PC-9 (cell line): ENCODE results near the gene RIN1. TPM values are rescaled to one million over a fixed set of nuclear protein-coding genes. Genes with fewer than 3 reads are reported as not detected.

Experiments used
- BruUV-seq: library from RNA; stranded (reverse); fragments of 400-500 nt; replicated peaks from 2 replicates; lab custom pipeline; 2021; lab: Mats Ljungman, UMichigan
- CTCF ChIA-PET: fragments of 300-600 bp; sonication (Branson Sonifier 250); formaldehyde crosslinking; loops from one replicate; lab custom pipeline; 2022; ENCODE audit warnings: antibody characterized with exemption; lab: Charles Lee
- POLR2A ChIA-PET: fragments of 300-600 bp; sonication (Branson Sonifier 250); formaldehyde crosslinking; loops from one replicate; lab custom pipeline; 2022; ENCODE audit warnings: antibody characterized with exemption; ENCODE audit not compliant: unreplicated experiment; lab: Charles Lee
- DNase-seq, 2 experiments: peaks; one replicate each; pipeline versions ENCODE4 v3.0.0 to v3.0.0-alpha.2; 2015 to 2022; ENCODE audit warnings: mixed read lengths in 1 of 2
- H2AFZ ChIP-seq: fragments of 200-600 bp; sonication (generic); 2 replicates; pipeline ENCODE4 v1.8.1; 2017; ENCODE audit warnings: antibody characterized with exemption
- H3F3A ChIP-seq: fragments of 200-600 bp; sonication (generic); 2 replicates; pipeline ENCODE4 v1.8.1; 2017; ENCODE audit warnings: antibody characterized with exemption, mild to moderate bottlenecking, low read depth; ENCODE audit not compliant: insufficient read depth
- H3K27ac ChIP-seq: fragments of 200-600 bp; sonication (generic); 2 replicates; pipeline ENCODE4 v1.6.1; 2016; ENCODE audit warnings: mixed run types
- H3K27me3 ChIP-seq: fragments of 200-600 bp; sonication (generic); 2 replicates; pipeline ENCODE4 v1.6.1; 2016; ENCODE audit warnings: low read depth, mixed run types; ENCODE audit not compliant: insufficient read depth
- H3K36me3 ChIP-seq: fragments of 200-600 bp; sonication (generic); 2 replicates; pipeline ENCODE4 v1.6.1; 2016; ENCODE audit warnings: low read depth, mixed run types
- H3K4me1 ChIP-seq: fragments of 200-600 bp; sonication (generic); replicated peaks from 2 replicates; pipeline ENCODE4 v1.6.1; 2016; ENCODE audit warnings: mixed run types; ENCODE audit not compliant: insufficient read depth
- H3K4me2 ChIP-seq: fragments of 200-600 bp; sonication (generic); 2 replicates; pipeline ENCODE4 v1.6.1; 2017; ENCODE audit warnings: mixed run types
- H3K4me3 ChIP-seq: fragments of 200-600 bp; sonication (generic); 2 replicates; pipeline ENCODE4 v1.6.1; 2016; ENCODE audit warnings: mixed run types
- H3K79me2 ChIP-seq: fragments of 200-600 bp; sonication (generic); 2 replicates; pipeline ENCODE4 v1.6.1; 2017; ENCODE audit warnings: low read depth, mixed run types
- H3K9me2 ChIP-seq: fragments of 200-600 bp; sonication (generic); 2 replicates; pipeline ENCODE4 v1.8.1; 2017; ENCODE audit warnings: mild to moderate bottlenecking; ENCODE audit not compliant: insufficient read depth
- H3K9me3 ChIP-seq: fragments of 200-600 bp; sonication (generic); 2 replicates; pipeline ENCODE4 v1.8.1; 2016; ENCODE audit warnings: low read depth; ENCODE audit not compliant: insufficient read depth
- H4K20me1 ChIP-seq: fragments of 200-600 bp; sonication (generic); 2 replicates; pipeline ENCODE4 v1.8.1; 2017; ENCODE audit not compliant: insufficient read depth
- CTCF ChIP-seq: fragments of 200-600 bp; sonication (generic); conservative IDR thresholded peaks from 2 replicates; pipeline ENCODE4 v1.6.1; 2017; ENCODE audit warnings: mixed run types, antibody characterized with exemption, mild to moderate bottlenecking, moderate library complexity
- EZH2 ChIP-seq: fragments of 200-600 bp; sonication (generic); IDR thresholded peaks from 2 replicates; pipeline ENCODE4 v1.8.0; 2017; ENCODE audit warnings: antibody characterized with exemption, low read depth
- intact Hi-C: fragments of 100-400 bp; cut with micrococcal nuclease; formaldehyde crosslinking; loops from one replicate; pipeline ENCODE4 v1.10.0; 2022; ENCODE audit not compliant: unreplicated experiment
- total RNA-seq: library from RNA; stranded (reverse); gene quantifications from 2 replicates; pipeline ENCODE4 v1.2.3, GENCODE V29; 2021

RIN1 gene
- total RNA-seq, 1 experiment from 2014 or later, result 15.5 TPM

GRCh38 chr11:66318600-66318970 is 17.6 kb downstream of the RIN1 start:
- TF ChIP-seq CTCF (no peak), EZH2 (no peak)
- Histone ChIP-seq H3K4me3 (no peak overlapping the region), H3K4me1 (0 out of 2 replicates have a peak, but pooled peaks cover 10% of the 10 kb centered on the region), H3K27ac (no peak overlapping the region), H3K9me3 (peaks cover 13% of the 10 kb centered on the region; the same call in 1 of the 2 replicates), H2AFZ (no peak overlapping the region), H3K4me2 (no peak overlapping the region), H3F3A (0 out of 2 replicates have a peak, but pooled peaks cover 3% of the 10 kb centered on the region), H4K20me1 (no peaks in the 10 kb centered on the region), H3K79me2 (no peaks in the 10 kb centered on the region), H3K9me2 (no peaks in the 10 kb centered on the region), H3K27me3 (peaks cover 8% of the 10 kb centered on the region; the same call in 1 of the 2 replicates), H3K36me3 (no peaks in the 10 kb centered on the region)
- CTCF ChIA-PET, result no interaction called here
- no TSS peak for BruUV-seq
- intact Hi-C loops, result no loop called here
- POLR2A ChIA-PET, result no interaction called here
- no peak for DNase-seq

DNA sequence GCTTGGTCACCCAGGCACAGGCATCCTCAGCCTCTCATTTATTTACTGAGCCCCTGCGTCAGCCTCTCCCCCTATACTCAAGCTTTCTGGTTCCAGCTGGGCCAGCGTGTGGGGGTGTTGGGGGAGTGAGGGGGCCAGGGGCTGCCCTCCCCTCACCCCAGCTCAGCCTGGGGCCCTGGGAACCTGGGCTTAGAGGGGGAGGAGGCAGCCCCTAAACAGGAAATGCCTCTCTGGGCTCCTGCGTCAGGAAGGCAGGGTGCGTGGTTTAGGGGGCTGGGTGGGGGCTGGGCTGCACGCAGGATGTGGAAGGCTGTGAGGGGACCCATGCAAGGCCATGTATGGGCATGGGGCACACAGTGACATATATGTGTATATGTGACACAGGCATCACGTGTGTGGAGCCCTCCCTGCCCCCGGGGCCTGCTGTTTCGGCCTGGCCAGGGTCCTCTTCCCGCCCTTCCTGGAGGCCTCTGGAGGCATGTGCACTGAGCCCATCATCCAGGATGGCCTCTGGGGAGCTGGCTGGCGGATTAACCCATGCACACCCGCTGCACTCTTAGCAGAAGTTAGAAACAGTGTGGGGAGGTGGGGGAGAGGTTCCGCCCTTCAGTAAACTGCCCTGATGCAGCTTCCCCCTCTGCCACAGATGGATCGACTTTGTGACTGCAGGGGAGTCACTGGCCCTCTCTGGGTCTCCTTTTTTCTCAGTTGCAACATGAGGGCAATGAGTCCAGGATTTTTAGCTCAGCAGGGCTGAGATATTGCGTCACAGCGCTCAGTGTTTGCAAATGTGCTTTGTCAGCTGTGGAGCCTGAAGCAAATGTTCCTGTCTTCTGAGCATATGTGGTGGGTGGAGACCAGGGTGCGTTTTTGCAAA is 18.3 kb downstream of the RIN1 start:
- Histone ChIP-seq H3K27me3 (peaks cover 8% of the 10 kb centered on the region; the same call in 1 of the 2 replicates), H2AFZ (no peak overlapping the region), H3K79me2 (no peaks in the 10 kb centered on the region), H3K4me2 (no peak overlapping the region), H3K9me2 (no peaks in the 10 kb centered on the region), H4K20me1 (no peaks in the 10 kb centered on the region), H3F3A (0 out of 2 replicates have a peak, but pooled peaks cover 3% of the 10 kb centered on the region), H3K27ac (no peak overlapping the region), H3K9me3 (peaks cover 13% of the 10 kb centered on the region; the same call in 1 of the 2 replicates), H3K36me3 (no peaks in the 10 kb centered on the region), H3K4me3 (no peak overlapping the region), H3K4me1 (peaks cover 15% of the 10 kb centered on the region)
- intact Hi-C loops, result no loop called here
- POLR2A ChIA-PET, result interaction anchor here (0.7 kb wide), 1 partner anchor 228 kb away, joined by 6 read pairs; no protein-coding TSS in a partner anchor
- CTCF ChIA-PET, result no interaction called here
- DNase-seq, result no peak
- BruUV-seq, result no TSS peak
- TF ChIP-seq EZH2 (no peak), CTCF (no peak)

DNA sequence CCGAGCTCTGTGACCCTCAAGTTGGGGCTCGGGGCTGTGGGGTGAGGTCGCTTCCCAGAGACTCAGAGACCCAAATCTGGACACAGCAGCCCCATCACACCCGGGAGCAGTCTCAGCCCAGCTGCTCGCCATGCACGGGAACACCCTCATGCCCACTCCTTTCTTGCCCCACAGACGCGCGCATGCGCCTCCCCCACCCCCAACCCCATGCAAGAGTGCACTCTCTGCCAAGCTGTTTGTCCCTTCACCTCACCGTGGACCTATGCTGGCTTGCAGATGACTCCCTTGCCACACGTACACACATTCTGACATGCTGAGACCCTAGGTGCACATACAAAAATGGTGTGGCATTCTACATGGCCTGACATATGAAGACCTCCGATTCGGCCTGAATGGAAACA is 18.9 kb downstream of the RIN1 start:
- Histone ChIP-seq H3K4me3 (no peak overlapping the region), H3K9me2 (no peaks in the 10 kb centered on the region), H3K27me3 (peaks cover 8% of the 10 kb centered on the region; the same call in 1 of the 2 replicates), H3K4me2 (no peak overlapping the region), H3K4me1 (peaks cover 16% of the 10 kb centered on the region), H3K9me3 (peaks cover 13% of the 10 kb centered on the region; the same call in 1 of the 2 replicates), H3K79me2 (no peaks in the 10 kb centered on the region), H3K36me3 (no peaks in the 10 kb centered on the region), H2AFZ (no peak overlapping the region), H3F3A (peaks cover 4% of the 10 kb centered on the region; the same call in 1 of the 2 replicates), H4K20me1 (no peaks in the 10 kb centered on the region), H3K27ac (no peak overlapping the region)
- no TSS peak for BruUV-seq
- intact Hi-C loops, result no loop called here
- no peak for DNase-seq
- ChIA-PET POLR2A (interaction anchor here (0.7 kb wide), 1 partner anchor 229 kb away, joined by 6 read pairs; no protein-coding TSS in a partner anchor), CTCF (no interaction called here)
- TF ChIP-seq EZH2, result no peak
- TF ChIP-seq CTCF, result no peak
